Stimulated activated CD4-positive, alpha-beta T cell treated with anti-CD3 and anti-CD28 coated beads, TNF-alpha, amount 100 ng/mL, for 4 hours (primary cell): ENCODE results near the gene TMA16.

Source experiments
- DNase-seq, 3 experiments: peaks; one replicate each; pipeline ENCODE4 v3.0.0-alpha.2; 2020; ENCODE audit warnings: low read depth in 3 of 3

TMA16 gene

GRCh38 chr4:163563592-163563991 lies 69.1 kb downstream of the TMA16 start:
- no peak for DNase-seq

GRCh38 chr4:163564221-163564720 lies 69.8 kb downstream of the TMA16 start:
- no peak for DNase-seq

GRCh38 chr4:163565226-163566135 lies 71.0 kb downstream of the TMA16 start:
- DNase-seq, result no peak

- no peak for DNase-seq
Measured at GRCh38 chr4:163566257-163566796, 71.8 kb downstream of the TMA16 start.

GRCh38 chr4:163568843-163569242 lies 74.4 kb downstream of the TMA16 start:
- no peak for DNase-seq
